HEK293T (cell line): Measurements from ENCODE around the gene ATP8A2.

Experiments used
- LEF1 ChIP-seq: fragments of 450-650 bp; IDR thresholded peaks from 2 replicates; pipeline ENCODE4 v1.6.1; 2017; ENCODE audit warnings: mild to moderate bottlenecking, borderline replicate concordance
- TARDBP ChIP-seq: fragments of 450-650 bp; IDR thresholded peaks from 2 replicates; pipeline ENCODE4 v1.6.1; 2016
- ZNF384 ChIP-seq: fragments of 450-650 bp; IDR thresholded peaks from 2 replicates; pipeline ENCODE4 v1.6.1; 2016

GRCh38 chr13:26022538-26023292 lies 650.9 kb downstream of the ATP8A2 start:
- TF ChIP-seq TARDBP (no peak), ZNF384 (no peak), LEF1 (no peak)
